B cell (primary cell): ENCODE results near the gene PXDC1.

Experiments used
- CTCF ChIP-seq: fragments of 200-600 bp; IDR thresholded peaks from one replicate; pipeline ENCODE4 v1.8.0; 2022; ENCODE audit warnings: antibody characterized with exemption, mild to moderate bottlenecking
- EZH2 ChIP-seq: IDR thresholded peaks from 2 replicates; pipeline ENCODE4 v1.6.1; 2012; ENCODE audit warnings: borderline replicate concordance, low read depth, mild to moderate bottlenecking, moderate library complexity, low read length; ENCODE audit not compliant: insufficient read depth, poor library complexity, severe bottlenecking

GRCh38 chr6:3799719-3800118, 48.2 kb upstream of the PXDC1 start:
- TF ChIP-seq CTCF (no peak), EZH2 (no peak)
